ENCODE results near the gene HK3. TPM values are rescaled to one million over a fixed set of nuclear protein-coding genes. Genes with fewer than 3 reads are reported as not detected.

Gene HK3
- total and polyA plus RNA-seq, 2 experiments from 2014 or later, result not detected

DNA sequence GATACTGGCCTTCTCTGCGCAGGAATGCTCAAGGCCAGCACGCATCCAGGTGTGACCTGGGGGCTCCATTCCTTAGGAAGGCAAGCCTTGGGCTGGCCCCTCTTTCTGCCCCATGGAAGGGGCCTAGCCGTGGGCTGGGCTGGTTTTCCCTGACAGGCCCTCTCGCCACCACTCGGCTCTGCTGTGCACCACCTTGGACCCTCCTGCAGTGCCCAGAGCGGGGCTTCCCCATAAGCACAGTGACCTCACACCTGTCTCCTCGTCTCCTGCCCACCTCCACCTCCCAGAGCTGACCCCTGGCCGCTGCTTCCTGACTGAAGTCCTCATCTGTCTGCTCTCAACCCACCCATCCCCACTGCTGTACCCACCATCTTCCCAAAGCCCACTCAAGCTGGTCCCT lies 67.7 kb downstream of the HK3 start:
- no peaks in the 10 kb centered on the region for H3K9me3 Mint-ChIP-seq

More for the DNA sequence above, 67.7 kb downstream of the HK3 start:
- ATAC-seq (no peak), DNase-seq (ENCODE audit: low spot score) (no peak)
- H2AFZ ChIP-seq, result no peak overlapping the region
- Mint-ChIP-seq H3K27me3 (ENCODE audit: insufficient read depth, low read depth, poor library complexity) (peaks cover 8% of the 10 kb centered on the region), H3K4me1 (peaks cover 6% of the 10 kb centered on the region; the same call in 1 of the 3 replicates), H3K36me3 (ENCODE audit: low read depth) (no peaks in the 10 kb centered on the region), H3K27ac (no peak overlapping the region), H3K4me3 (no peak overlapping the region)
- H3K4me2 ChIP-seq, result no peak overlapping the region
- no peak overlapping the region for H3K27ac ChIP-seq (ENCODE audit: low read depth)
- TF ChIP-seq POLR2AphosphoS5 (IDR thresholded peaks at IDR 0.05; ENCODE audit: low read depth), result no peak
- TF ChIP-seq, protein P1, sequence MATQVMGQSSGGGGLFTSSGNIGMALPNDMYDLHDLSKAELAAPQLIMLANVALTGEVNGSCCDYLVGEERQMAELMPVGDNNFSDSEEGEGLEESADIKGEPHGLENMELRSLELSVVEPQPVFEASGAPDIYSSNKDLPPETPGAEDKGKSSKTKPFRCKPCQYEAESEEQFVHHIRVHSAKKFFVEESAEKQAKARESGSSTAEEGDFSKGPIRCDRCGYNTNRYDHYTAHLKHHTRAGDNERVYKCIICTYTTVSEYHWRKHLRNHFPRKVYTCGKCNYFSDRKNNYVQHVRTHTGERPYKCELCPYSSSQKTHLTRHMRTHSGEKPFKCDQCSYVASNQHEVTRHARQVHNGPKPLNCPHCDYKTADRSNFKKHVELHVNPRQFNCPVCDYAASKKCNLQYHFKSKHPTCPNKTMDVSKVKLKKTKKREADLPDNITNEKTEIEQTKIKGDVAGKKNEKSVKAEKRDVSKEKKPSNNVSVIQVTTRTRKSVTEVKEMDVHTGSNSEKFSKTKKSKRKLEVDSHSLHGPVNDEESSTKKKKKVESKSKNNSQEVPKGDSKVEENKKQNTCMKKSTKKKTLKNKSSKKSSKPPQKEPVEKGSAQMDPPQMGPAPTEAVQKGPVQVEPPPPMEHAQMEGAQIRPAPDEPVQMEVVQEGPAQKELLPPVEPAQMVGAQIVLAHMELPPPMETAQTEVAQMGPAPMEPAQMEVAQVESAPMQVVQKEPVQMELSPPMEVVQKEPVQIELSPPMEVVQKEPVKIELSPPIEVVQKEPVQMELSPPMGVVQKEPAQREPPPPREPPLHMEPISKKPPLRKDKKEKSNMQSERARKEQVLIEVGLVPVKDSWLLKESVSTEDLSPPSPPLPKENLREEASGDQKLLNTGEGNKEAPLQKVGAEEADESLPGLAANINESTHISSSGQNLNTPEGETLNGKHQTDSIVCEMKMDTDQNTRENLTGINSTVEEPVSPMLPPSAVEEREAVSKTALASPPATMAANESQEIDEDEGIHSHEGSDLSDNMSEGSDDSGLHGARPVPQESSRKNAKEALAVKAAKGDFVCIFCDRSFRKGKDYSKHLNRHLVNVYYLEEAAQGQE (IDR thresholded peaks at IDR 0.05; ENCODE audit: unreplicated experiment), result no peak
- TF ChIP-seq ZNF114 (CRISPR knock-in tag; IDR thresholded peaks at IDR 0.05), result no peak
- TF ChIP-seq, protein P2, sequence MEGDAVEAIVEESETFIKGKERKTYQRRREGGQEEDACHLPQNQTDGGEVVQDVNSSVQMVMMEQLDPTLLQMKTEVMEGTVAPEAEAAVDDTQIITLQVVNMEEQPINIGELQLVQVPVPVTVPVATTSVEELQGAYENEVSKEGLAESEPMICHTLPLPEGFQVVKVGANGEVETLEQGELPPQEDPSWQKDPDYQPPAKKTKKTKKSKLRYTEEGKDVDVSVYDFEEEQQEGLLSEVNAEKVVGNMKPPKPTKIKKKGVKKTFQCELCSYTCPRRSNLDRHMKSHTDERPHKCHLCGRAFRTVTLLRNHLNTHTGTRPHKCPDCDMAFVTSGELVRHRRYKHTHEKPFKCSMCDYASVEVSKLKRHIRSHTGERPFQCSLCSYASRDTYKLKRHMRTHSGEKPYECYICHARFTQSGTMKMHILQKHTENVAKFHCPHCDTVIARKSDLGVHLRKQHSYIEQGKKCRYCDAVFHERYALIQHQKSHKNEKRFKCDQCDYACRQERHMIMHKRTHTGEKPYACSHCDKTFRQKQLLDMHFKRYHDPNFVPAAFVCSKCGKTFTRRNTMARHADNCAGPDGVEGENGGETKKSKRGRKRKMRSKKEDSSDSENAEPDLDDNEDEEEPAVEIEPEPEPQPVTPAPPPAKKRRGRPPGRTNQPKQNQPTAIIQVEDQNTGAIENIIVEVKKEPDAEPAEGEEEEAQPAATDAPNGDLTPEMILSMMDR (conservative IDR thresholded peaks at IDR 0.05; ENCODE audit: low read depth in 2 of 2), result no peak
- no peak for TF ChIP-seq JUNB (IDR thresholded peaks at IDR 0.05; ENCODE audit: unreplicated experiment)
- no peak for TF ChIP-seq EZH2phosphoT487 (IDR thresholded peaks at IDR 0.05; ENCODE audit: unreplicated experiment)
- TF ChIP-seq, protein P3, sequence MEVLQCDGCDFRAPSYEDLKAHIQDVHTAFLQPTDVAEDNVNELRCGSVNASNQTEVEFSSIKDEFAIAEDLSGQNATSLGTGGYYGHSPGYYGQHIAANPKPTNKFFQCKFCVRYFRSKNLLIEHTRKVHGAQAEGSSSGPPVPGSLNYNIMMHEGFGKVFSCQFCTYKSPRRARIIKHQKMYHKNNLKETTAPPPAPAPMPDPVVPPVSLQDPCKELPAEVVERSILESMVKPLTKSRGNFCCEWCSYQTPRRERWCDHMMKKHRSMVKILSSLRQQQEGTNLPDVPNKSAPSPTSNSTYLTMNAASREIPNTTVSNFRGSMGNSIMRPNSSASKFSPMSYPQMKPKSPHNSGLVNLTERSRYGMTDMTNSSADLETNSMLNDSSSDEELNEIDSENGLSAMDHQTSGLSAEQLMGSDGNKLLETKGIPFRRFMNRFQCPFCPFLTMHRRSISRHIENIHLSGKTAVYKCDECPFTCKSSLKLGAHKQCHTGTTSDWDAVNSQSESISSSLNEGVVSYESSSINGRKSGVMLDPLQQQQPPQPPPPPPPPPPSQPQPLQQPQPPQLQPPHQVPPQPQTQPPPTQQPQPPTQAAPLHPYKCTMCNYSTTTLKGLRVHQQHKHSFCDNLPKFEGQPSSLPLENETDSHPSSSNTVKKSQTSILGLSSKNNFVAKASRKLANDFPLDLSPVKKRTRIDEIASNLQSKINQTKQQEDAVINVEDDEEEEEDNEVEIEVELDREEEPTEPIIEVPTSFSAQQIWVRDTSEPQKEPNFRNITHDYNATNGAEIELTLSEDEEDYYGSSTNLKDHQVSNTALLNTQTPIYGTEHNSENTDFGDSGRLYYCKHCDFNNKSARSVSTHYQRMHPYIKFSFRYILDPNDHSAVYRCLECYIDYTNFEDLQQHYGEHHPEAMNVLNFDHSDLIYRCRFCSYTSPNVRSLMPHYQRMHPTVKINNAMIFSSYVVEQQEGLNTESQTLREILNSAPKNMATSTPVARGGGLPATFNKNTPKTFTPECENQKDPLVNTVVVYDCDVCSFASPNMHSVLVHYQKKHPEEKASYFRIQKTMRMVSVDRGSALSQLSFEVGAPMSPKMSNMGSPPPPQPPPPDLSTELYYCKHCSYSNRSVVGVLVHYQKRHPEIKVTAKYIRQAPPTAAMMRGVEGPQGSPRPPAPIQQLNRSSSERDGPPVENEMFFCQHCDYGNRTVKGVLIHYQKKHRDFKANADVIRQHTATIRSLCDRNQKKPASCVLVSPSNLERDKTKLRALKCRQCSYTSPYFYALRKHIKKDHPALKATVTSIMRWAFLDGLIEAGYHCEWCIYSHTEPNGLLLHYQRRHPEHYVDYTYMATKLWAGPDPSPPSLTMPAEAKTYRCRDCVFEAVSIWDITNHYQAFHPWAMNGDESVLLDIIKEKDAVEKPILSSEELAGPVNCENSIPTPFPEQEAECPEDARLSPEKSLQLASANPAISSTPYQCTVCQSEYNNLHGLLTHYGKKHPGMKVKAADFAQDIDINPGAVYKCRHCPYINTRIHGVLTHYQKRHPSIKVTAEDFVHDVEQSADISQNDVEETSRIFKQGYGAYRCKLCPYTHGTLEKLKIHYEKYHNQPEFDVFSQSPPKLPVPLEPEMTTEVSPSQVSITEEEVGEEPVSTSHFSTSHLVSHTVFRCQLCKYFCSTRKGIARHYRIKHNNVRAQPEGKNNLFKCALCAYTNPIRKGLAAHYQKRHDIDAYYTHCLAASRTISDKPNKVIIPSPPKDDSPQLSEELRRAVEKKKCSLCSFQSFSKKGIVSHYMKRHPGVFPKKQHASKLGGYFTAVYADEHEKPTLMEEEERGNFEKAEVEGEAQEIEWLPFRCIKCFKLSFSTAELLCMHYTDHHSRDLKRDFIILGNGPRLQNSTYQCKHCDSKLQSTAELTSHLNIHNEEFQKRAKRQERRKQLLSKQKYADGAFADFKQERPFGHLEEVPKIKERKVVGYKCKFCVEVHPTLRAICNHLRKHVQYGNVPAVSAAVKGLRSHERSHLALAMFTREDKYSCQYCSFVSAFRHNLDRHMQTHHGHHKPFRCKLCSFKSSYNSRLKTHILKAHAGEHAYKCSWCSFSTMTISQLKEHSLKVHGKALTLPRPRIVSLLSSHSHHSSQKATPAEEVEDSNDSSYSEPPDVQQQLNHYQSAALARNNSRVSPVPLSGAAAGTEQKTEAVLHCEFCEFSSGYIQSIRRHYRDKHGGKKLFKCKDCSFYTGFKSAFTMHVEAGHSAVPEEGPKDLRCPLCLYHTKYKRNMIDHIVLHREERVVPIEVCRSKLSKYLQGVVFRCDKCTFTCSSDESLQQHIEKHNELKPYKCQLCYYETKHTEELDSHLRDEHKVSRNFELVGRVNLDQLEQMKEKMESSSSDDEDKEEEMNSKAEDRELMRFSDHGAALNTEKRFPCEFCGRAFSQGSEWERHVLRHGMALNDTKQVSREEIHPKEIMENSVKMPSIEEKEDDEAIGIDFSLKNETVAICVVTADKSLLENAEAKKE (CRISPR knock-in tag; IDR thresholded peaks at IDR 0.05), result no peak
- TF ChIP-seq CREB1 (CRISPR knock-in tag; IDR thresholded peaks at IDR 0.05; ENCODE audit: low read depth), result no peak
- TF ChIP-seq ZNF331 (CRISPR knock-in tag; IDR thresholded peaks at IDR 0.05; ENCODE audit: low read depth), result no peak
- no peak for TF ChIP-seq STAT1 (IDR thresholded peaks at IDR 0.05; ENCODE audit: unreplicated experiment)
- TF ChIP-seq NANOG (IDR thresholded peaks at IDR 0.05; ENCODE audit: borderline replicate concordance), result no peak
- TF ChIP-seq EZH2 (IDR thresholded peaks at IDR 0.05; ENCODE audit: low read depth, unreplicated experiment), result no peak
- TF ChIP-seq, protein P4, sequence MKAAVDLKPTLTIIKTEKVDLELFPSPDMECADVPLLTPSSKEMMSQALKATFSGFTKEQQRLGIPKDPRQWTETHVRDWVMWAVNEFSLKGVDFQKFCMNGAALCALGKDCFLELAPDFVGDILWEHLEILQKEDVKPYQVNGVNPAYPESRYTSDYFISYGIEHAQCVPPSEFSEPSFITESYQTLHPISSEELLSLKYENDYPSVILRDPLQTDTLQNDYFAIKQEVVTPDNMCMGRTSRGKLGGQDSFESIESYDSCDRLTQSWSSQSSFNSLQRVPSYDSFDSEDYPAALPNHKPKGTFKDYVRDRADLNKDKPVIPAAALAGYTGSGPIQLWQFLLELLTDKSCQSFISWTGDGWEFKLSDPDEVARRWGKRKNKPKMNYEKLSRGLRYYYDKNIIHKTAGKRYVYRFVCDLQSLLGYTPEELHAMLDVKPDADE (IDR thresholded peaks at IDR 0.05), result no peak
- no peaks in the 10 kb centered on the region for H3F3A ChIP-seq (replicated peaks; ENCODE audit: low read depth)
- no peaks in the 10 kb centered on the region for H3K27me3 ChIP-seq (ENCODE audit: insufficient read depth)
- no peaks in the 10 kb centered on the region for H3K79me2 ChIP-seq (replicated peaks; ENCODE audit: insufficient read depth)
- no peaks in the 10 kb centered on the region; the same call in 1 of the 2 replicates for H4K20me1 ChIP-seq (replicated peaks; ENCODE audit: insufficient read depth)
- H3K4me3 ChIP-seq, result no peak overlapping the region
- no peaks in the 10 kb centered on the region for H3K9me2 ChIP-seq (ENCODE audit: insufficient read depth)
- no peaks in the 10 kb centered on the region for H3K36me3 ChIP-seq (ENCODE audit: insufficient read depth)
- no peaks in the 10 kb centered on the region for H3K4me1 ChIP-seq (ENCODE audit: insufficient read depth)
